Measurements from ENCODE around the gene MTREX. TPM values are rescaled to one million over a fixed set of nuclear protein-coding genes. Genes with fewer than 3 reads are reported as not detected.

Gene MTREX
- total RNA-seq, 6 experiments from 2014 or later, result 65.1 to 78.2 (median 70.1) TPM

DNA sequence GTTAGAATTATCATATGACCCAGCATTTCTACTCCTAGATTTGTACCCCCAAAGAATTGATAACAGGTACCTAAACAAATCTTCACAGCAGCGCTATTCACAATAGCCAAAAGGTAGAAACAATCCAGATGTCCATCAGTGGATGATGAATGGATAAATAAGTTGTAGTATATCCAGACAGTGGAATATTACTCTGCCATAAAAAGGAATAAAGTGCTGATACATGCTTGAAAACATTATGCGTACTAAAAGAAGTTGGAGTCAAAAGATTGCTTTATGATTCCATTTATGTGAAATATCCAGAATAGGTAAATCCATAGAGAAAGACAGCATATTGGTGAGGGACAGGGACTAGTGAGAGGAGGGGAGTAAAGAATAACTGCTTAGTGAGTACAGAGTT lies 26.0 kb downstream of the MTREX start:
- Mint-ChIP-seq H3K27me3 (ENCODE audit: insufficient read depth) (no peaks in the 10 kb centered on the region), H3K9me3 (no peaks in the 10 kb centered on the region), H3K4me1 (ENCODE audit: low read depth) (peaks cover 12% of the 10 kb centered on the region), H3K4me3 (no peak overlapping the region), H3K36me3 (ENCODE audit: low read depth) (peaks cover 36% of the 10 kb centered on the region), H3K27ac (peak overlapping the region; percentile 45; the same call in 1 of the 2 replicates)
- TF ChIP-seq, protein P1, sequence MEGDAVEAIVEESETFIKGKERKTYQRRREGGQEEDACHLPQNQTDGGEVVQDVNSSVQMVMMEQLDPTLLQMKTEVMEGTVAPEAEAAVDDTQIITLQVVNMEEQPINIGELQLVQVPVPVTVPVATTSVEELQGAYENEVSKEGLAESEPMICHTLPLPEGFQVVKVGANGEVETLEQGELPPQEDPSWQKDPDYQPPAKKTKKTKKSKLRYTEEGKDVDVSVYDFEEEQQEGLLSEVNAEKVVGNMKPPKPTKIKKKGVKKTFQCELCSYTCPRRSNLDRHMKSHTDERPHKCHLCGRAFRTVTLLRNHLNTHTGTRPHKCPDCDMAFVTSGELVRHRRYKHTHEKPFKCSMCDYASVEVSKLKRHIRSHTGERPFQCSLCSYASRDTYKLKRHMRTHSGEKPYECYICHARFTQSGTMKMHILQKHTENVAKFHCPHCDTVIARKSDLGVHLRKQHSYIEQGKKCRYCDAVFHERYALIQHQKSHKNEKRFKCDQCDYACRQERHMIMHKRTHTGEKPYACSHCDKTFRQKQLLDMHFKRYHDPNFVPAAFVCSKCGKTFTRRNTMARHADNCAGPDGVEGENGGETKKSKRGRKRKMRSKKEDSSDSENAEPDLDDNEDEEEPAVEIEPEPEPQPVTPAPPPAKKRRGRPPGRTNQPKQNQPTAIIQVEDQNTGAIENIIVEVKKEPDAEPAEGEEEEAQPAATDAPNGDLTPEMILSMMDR (IDR thresholded peaks at IDR 0.05), result no peak
- no peak for DNase-seq

DNA sequence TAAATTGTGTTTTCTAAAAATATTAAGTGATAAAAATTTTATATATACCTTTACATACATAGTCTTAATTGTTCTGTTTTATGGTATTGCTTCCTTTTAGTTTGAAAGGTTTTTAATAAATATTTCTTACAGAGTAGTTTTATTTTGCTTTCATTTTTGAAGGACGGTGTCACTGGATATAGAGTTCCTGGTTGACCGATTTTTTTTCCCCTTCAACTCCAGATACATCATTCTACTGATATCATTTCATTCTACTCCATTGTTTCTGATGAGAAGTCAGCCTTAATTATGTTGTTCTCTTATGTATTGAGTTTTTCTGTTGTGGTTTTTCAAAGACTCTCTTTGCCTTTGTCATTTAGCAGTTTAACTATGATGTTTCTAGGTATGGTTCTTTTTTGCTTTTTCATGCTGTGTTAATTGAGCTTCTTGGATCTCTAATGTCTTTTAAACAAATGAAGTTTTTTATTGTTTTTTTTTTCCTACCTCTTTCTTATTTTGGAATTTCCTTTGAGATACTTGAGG lies 30.4 kb downstream of the MTREX start:
- Mint-ChIP-seq H3K27ac (peak overlapping the region; percentile 81), H3K36me3 (ENCODE audit: low read depth) (peaks cover 13% of the 10 kb centered on the region), H3K4me3 (peak overlapping the region; percentile 83; the same call in 1 of the 2 replicates), H3K9me3 (no peaks in the 10 kb centered on the region), H3K27me3 (ENCODE audit: insufficient read depth) (no peaks in the 10 kb centered on the region), H3K4me1 (ENCODE audit: low read depth) (peaks cover 12% of the 10 kb centered on the region)
- DNase-seq, result no peak
- TF ChIP-seq, protein P1 (IDR thresholded peaks at IDR 0.05), result no peak

DNA sequence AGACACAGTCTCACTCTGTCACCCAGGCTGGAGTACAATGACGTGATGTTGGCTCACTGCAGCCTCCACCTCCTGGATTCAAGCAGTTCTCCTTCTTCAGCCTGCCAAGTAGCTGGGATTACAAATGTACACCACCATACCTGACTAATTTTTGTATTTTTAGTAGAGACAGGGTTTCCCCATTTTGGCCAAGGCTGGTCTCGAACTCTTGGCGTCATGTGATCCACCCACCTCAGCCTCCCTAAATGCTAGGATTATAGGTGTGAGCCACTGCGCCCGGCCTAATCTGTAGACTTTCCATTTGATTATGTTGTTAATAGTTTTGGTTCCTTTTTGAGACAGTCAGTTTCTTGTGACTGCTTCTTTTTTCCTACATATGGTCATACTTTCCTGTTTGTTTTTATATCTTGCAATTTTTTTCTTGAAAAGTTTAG lies 31.0 kb downstream of the MTREX start:
- Mint-ChIP-seq H3K36me3 (ENCODE audit: low read depth) (peaks cover 8% of the 10 kb centered on the region; the same call in 1 of the 2 replicates), H3K9me3 (no peaks in the 10 kb centered on the region), H3K4me1 (ENCODE audit: low read depth) (peaks cover 12% of the 10 kb centered on the region), H3K4me3 (no peak overlapping the region; the same call in 1 of the 2 replicates), H3K27me3 (ENCODE audit: insufficient read depth) (no peaks in the 10 kb centered on the region), H3K27ac (peak overlapping the region; percentile 42; the same call in 1 of the 2 replicates)
- no peak for DNase-seq
- TF ChIP-seq, protein P1 (IDR thresholded peaks at IDR 0.05), result no peak

DNA sequence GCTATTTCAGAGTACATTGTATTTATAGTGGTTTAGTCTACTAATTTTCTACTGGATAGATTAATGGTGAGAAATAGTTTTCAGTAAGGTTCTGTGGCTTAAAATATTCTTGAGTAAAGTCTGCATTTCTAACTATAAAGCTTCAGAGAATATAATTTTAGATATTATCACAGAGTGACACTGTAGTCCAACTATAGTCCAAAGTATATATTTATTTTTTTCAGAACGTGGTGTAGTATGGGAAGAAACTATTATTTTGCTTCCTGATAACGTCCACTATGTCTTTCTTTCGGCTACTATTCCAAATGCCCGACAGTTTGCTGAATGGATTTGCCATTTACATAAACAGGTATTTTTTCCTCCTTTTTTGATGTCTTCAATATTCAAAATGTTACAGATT lies 35.3 kb downstream of the MTREX start:
- no peaks in the 10 kb centered on the region for H3K27me3 Mint-ChIP-seq (ENCODE audit: insufficient read depth)
- H3K36me3 Mint-ChIP-seq (ENCODE audit: low read depth), result peaks cover 20% of the 10 kb centered on the region
- no peaks in the 10 kb centered on the region for H3K9me3 Mint-ChIP-seq
- H3K4me1 Mint-ChIP-seq (ENCODE audit: low read depth), result peaks cover 11% of the 10 kb centered on the region
- H3K4me3 Mint-ChIP-seq, result no peak overlapping the region
- DNase-seq, result no peak
- H3K27ac Mint-ChIP-seq, result no peak overlapping the region; the same call in 1 of the 2 replicates
- TF ChIP-seq, protein P1 (IDR thresholded peaks at IDR 0.05), result no peak

DNA sequence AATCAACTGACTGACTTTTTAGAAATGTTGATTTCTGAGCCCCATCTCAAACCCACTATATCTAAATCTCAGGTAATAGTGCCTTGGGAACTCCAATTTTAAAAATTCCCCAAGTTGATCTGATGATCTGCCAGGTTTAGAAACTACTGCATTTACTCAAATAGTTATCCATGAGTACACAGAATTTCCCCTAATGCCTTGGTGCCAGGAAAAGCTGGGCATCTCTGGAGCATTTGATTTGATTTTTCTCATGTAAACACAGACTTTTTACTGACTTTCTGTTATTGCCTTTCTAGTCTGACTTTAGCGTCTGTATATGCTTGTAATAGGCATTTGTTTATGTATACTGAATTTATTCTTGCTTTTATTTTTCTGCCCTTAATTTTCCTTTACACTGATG lies 35.8 kb downstream of the MTREX start:
- Mint-ChIP-seq H3K4me1 (ENCODE audit: low read depth) (peaks cover 6% of the 10 kb centered on the region), H3K4me3 (no peak overlapping the region), H3K27ac (peak overlapping the region; percentile 77; the same call in 1 of the 2 replicates), H3K36me3 (ENCODE audit: low read depth) (peaks cover 22% of the 10 kb centered on the region), H3K9me3 (no peaks in the 10 kb centered on the region), H3K27me3 (ENCODE audit: insufficient read depth) (no peaks in the 10 kb centered on the region)
- TF ChIP-seq, protein P1 (IDR thresholded peaks at IDR 0.05), result no peak
- no peak for DNase-seq

All from HFFc6 (cell line).